Upper lobe of left lung (tissue), 6 donors: ENCODE measurements around the gene DNAJC22. TPM values are rescaled to one million over a fixed set of nuclear protein-coding genes. Genes with fewer than 3 reads are reported as not detected.

Experiments used
- ATAC-seq, 2 donors: fragments of 200-7000 bp; cut with Tn5 transposase; one replicate each; pipeline ENCODE4 v1.9.1; 2022; ENCODE audit warnings: mild to moderate bottlenecking in 2 of 2, moderate library complexity in 2 of 2; ENCODE audit not compliant: low FRiP score in 2 of 2
- DNase-seq, 2 donors: peaks; one replicate each; pipeline ENCODE4 v3.0.0-alpha.2; 2019 to 2020
- H3K27ac ChIP-seq, 4 donors: fragments of 200-600 bp; sonication (generic); one replicate each; pipeline ENCODE4 v1.5.1; 2016 to 2019
- H3K27me3 ChIP-seq, 4 donors: fragments of 200-600 bp; sonication (generic); one replicate each; pipeline ENCODE4 v1.5.1; 2017 to 2019
- H3K36me3 ChIP-seq, 4 donors: fragments of 200-600 bp; sonication (generic); one replicate each; pipeline ENCODE4 v1.5.1; 2016 to 2019
- H3K4me1 ChIP-seq, 4 donors: fragments of 200-600 bp; sonication (generic); one replicate each; pipeline ENCODE4 v1.5.1; 2018 to 2019
- H3K4me3 ChIP-seq, 4 donors: fragments of 200-600 bp; sonication (generic); one replicate each; pipeline ENCODE4 v1.5.1; 2017 to 2019; ENCODE audit warnings: mild to moderate bottlenecking in 2 of 4, moderate library complexity in 1 of 4
- H3K9me3 ChIP-seq, 4 donors: fragments of 200-600 bp; sonication (generic); one replicate each; pipeline ENCODE4 v1.5.1; 2018 to 2019
- CTCF ChIP-seq, 6 experiments: fragments of 450-650 bp in 4 of 6; fragments of 200-600 bp in 2 of 6; sonication (generic) in 2 of 6; IDR thresholded peaks; one replicate each; pipeline ENCODE4 v1.5.1; 2016 to 2019; ENCODE audit warnings: antibody characterized with exemption in 6 of 6
- EP300 ChIP-seq, 4 donors: sonication (generic); formaldehyde crosslinking; IDR thresholded peaks; one replicate each; pipeline ENCODE4 v1.5.1; 2017; ENCODE audit warnings: antibody characterized with exemption in 4 of 4, control low read depth in 2 of 4
- POLR2A ChIP-seq, 4 donors: fragments of 450-650 bp; IDR thresholded peaks; one replicate each; pipeline ENCODE4 v1.5.1; 2016 to 2017; ENCODE audit warnings: antibody characterized with exemption in 4 of 4, mild to moderate bottlenecking in 2 of 4
- POLR2AphosphoS5 ChIP-seq, 2 donors: sonication (generic); formaldehyde crosslinking; IDR thresholded peaks; one replicate each; pipeline ENCODE4 v1.5.1; 2017; ENCODE audit warnings: antibody characterized with exemption in 2 of 2
- WGBS, 2 donors: methylation state at CpG; one replicate each; pipeline ENCODE4 v1.1.5; 2017 to 2018; 5-methylcytosine and 5-hydroxymethylcytosine counted together
- total RNA-seq, 6 donors: library from RNA; depleted of rRNA in 4 of 6; stranded (reverse); fragments of >200 nt in 4 of 6; gene quantifications; one replicate each; pipeline versions ENCODE4 v1.1.0 to v1.2.1, GENCODE V29; 2016 to 2021
- donor health status: DM: no; HTN: no; CAD: no; lungs with moderate emphysema.
- donor health status: DM: no; HTN: yes; CAD: no; lungs with severe emphysema.

DNAJC22 gene
- total RNA-seq, 6 donors from 2014 or later = 0.15 to 0.59 (median 0.38) TPM; not detected in 2

GRCh38 chr12:49340971-49341776, 5.5 kb upstream of the DNAJC22 start:
- Histone ChIP-seq H3K9me3 (no peaks in the 10 kb centered on the region), H3K4me3 (no peak overlapping the region), H3K36me3 (no peaks in the 10 kb centered on the region), H3K27me3 (peaks cover 4 to 55% (median 37%) of the 10 kb centered on the region in 4 donors), H3K4me1 (peaks cover 45 to 52% (median 50%) of the 10 kb centered on the region in 4 donors), H3K27ac (no peak overlapping the region)
- DNase-seq (peak in 1 of 2 donors; percentile 14), ATAC-seq (no peak)
- TF ChIP-seq CTCF (IDR thresholded peaks at IDR 0.05) (no peak), POLR2A (IDR thresholded peaks at IDR 0.05) (no peak), EP300 (IDR thresholded peaks at IDR 0.05) (no peak), POLR2AphosphoS5 (IDR thresholded peaks at IDR 0.05) (no peak)
- 49 to 54% methylated on average over 13 to 14 of the region's 14 CpGs for WGBS, 2 donors

- WGBS, 2 donors = 33 to 34% methylated on average over 13 to 21 of the region's 21 CpGs
- peak overlapping the region in 3 of 4 donors; percentile 41 to 48 (median 43) for H3K4me3 ChIP-seq
- peaks cover 45 to 53% (median 50%) of the 10 kb centered on the region in 4 donors for H3K4me1 ChIP-seq
- ATAC-seq (no peak), DNase-seq (peak; percentile 19 to 85)
- no peaks in the 10 kb centered on the region for H3K36me3 ChIP-seq
- no peak overlapping the region for H3K27ac ChIP-seq
- peaks cover 4 to 55% (median 37%) of the 10 kb centered on the region in 4 donors for H3K27me3 ChIP-seq
- H3K9me3 ChIP-seq = no peaks in the 10 kb centered on the region
- TF ChIP-seq EP300 (IDR thresholded peaks at IDR 0.05) (no peak), CTCF (IDR thresholded peaks at IDR 0.05) (no peak), POLR2AphosphoS5 (IDR thresholded peaks at IDR 0.05) (no peak), POLR2A (IDR thresholded peaks at IDR 0.05) (no peak)
Measured at GRCh38 chr12:49341777-49342065, 5.0 kb upstream of the DNAJC22 start.

- ATAC-seq = peak; percentile 66 to 71
- peak overlapping the region in 1 of 4 donors; percentile 25 for H3K27ac ChIP-seq
- no peaks in the 10 kb centered on the region for H3K9me3 ChIP-seq
- H3K4me1 ChIP-seq = peaks cover 45 to 53% (median 50%) of the 10 kb centered on the region in 4 donors
- peaks cover 4 to 55% (median 36%) of the 10 kb centered on the region in 4 donors for H3K27me3 ChIP-seq
- H3K36me3 ChIP-seq = no peaks in the 10 kb centered on the region
- WGBS, 2 donors = 4 to 12% methylated on average over 9 to 45 of the region's 58 CpGs
- no peak for TF ChIP-seq EP300 (IDR thresholded peaks at IDR 0.05)
- TF ChIP-seq CTCF (IDR thresholded peaks at IDR 0.05) = peak; percentile 75 to 85 (median 78)
- DNase-seq = peak; percentile 81 to 89
- H3K4me3 ChIP-seq = peak overlapping the region in 3 of 4 donors; percentile 41 to 48 (median 43)
Measured at GRCh38 chr12:49342066-49342913, 4.4 kb upstream of the DNAJC22 start.

GRCh38 chr12:49342914-49343731, 3.6 kb upstream of the DNAJC22 start:
- H3K4me1 ChIP-seq = peaks cover 52 to 57% (median 57%) of the 10 kb centered on the region in 4 donors
- peak overlapping the region in 1 of 4 donors; percentile 25 for H3K27ac ChIP-seq
- no peaks in the 10 kb centered on the region for H3K9me3 ChIP-seq
- no peaks in the 10 kb centered on the region for H3K36me3 ChIP-seq
- TF ChIP-seq POLR2A (IDR thresholded peaks at IDR 0.05) (no peak), POLR2AphosphoS5 (IDR thresholded peaks at IDR 0.05) (no peak), EP300 (IDR thresholded peaks at IDR 0.05) (no peak), CTCF (IDR thresholded peaks at IDR 0.05) (no peak)
- WGBS, 2 donors = 5 to 8% methylated on average over 13 to 20 of the region's 33 CpGs
- ATAC-seq (no peak), DNase-seq (peak; percentile 17 to 87)
- peak overlapping the region in 3 of 4 donors; percentile 41 to 48 (median 43) for H3K4me3 ChIP-seq
- peaks cover 4 to 55% (median 38%) of the 10 kb centered on the region in 4 donors for H3K27me3 ChIP-seq
